Choroid plexus epithelial cell (primary cell): ENCODE results near the gene COQ9.

Experiments used
- DNase-seq: peaks from one replicate; pipeline ENCODE4 v3.0.0-alpha.2; 2010; ENCODE audit warnings: low read depth
- H3K4me3 ChIP-seq: 2 replicates; pipeline ENCODE4 v1.5.1; 2011; ENCODE audit warnings: low read depth, mild to moderate bottlenecking, control low read depth, low read length, moderate library complexity
- CTCF ChIP-seq: conservative IDR thresholded peaks from 2 replicates; pipeline ENCODE4 v1.5.1; 2011; ENCODE audit warnings: low read depth, mild to moderate bottlenecking, control low read depth, inconsistent platforms, low read length, moderate library complexity

COQ9 gene

GRCh38 chr16:57482845-57483545 is 35.7 kb downstream of the COQ9 start:
- no peak for DNase-seq
- no peak overlapping the region for H3K4me3 ChIP-seq
- TF ChIP-seq CTCF, result no peak

DNA sequence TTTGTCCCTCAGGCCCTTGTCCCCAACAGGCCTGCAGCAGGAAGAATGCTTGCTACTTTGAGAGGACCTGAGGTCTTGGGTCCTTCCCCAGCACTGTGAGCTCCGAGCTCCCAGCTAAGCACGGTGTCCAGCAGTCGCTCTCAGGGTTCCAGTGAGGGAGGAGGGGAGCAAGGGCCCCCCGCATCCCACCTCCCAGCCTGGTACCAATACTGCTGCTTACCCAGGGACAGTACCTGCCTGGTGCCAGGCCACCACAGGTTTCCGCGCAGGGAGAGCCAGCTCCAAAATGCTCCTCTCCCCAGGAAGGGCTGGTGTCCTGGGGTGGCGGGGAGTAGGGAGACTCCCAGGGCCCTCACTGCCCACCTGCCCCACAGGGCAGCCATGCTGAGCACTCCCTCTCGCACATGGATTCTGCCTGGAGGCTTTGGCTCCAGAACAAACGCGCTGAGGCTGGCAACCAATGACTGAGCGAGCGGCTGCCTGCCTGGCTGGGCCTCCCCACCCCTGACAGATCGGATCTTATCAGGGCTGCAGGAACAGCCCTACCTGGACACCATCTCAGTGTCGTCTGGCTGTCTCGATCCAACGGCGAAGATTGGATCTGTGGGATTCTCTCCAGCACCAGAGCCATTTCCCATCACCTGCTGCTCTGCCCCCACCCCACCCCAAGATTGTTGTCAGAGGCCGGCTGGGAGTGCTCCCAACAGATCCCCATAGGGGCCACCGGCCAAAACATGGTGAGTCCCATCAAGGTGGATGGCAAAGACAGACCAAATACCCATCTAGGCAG is 36.6 kb downstream of the COQ9 start:
- TF ChIP-seq CTCF, result no peak
- DNase-seq, result no peak
- H3K4me3 ChIP-seq, result no peak overlapping the region

DNA sequence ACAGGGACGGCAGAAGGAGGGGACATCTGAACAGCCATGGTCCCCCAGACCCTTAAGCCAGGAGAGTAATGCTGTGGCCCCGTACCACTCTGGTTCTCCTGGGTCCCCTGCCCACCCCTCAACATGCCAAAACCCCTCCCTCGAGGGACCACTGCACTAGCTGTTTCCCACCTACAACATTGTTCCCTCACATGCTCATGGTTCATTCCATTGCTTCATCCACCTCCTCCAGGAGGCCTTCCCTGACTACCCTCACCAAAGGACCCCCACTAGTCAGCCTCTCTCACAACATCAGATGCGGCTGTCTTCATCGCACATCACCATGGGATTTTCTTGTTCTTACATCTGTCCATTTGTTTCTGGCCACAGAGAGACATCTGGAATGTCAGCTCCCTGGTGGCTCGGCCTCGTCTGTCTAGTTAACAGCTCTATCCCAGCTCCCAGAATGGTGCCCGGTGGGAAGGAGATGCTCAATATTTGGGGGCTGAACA is 37.3 kb downstream of the COQ9 start:
- no peak for DNase-seq

DNA sequence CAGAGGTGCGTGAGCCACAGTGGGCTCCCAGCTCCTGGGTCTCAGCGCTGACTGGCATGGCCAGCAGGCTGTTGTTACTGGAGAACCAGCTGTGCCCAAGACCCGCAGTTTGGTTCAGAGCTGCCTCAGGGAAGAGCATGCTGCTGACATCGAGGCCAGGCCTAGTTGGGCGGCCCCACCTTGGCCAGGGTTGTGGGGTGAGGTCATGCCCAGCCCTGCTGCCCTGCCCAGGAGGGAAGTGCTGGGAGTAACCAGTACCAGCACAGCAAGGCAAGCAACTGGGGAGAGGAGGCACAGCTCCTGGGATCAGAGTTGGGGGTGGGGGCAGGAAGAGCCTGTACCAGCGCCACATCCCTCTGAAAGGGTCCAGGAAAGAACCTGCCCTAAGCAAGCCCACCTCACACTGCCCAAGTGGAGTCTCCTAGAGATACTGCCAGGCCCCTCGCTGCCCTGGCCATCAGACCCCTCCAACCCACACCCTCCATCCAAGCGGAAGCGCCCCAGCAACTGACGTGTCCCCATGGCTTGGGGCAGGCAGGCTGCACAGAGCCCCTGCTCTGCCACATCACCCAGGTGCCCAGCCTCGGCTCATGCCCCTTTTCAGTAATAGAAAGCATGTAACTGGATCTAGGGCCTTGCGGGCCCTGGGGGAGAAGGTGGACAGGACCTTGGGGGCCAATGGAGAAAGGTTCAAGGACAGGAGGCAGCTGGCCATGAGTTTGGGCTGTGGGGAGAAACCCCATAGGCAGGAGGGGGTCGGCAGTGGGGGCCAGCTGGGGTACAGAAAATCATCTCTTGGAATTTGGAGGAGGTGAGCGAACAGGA is 38.0 kb downstream of the COQ9 start:
- TF ChIP-seq CTCF, result no peak
- peak overlapping the region; percentile 72 for H3K4me3 ChIP-seq
- DNase-seq, result no peak

More for the DNA sequence above, 37.3 kb downstream of the COQ9 start:
- H3K4me3 ChIP-seq, result no peak overlapping the region
- TF ChIP-seq CTCF, result no peak

- peak; percentile 60 for DNase-seq
These were observed 38.9 kb downstream of the COQ9 start, which contains the start of gene DOK4 for GRCh38 chr16:57485916-57486857. Gene DOK4, minus strand, starts transcription at chr16:57486493. Its CDS starts 6,986 bp downstream, at chr16:57479507.

More at GRCh38 chr16:57485916-57486857, 38.9 kb downstream of the COQ9 start, which contains the start of gene DOK4:
- H3K4me3 ChIP-seq, result peak within 1 kb of the TSS; percentile 72
- TF ChIP-seq CTCF, result no peak
